ENCODE measurements around the gene GZF1.
"Not testable (repeated sequence)": the region's sequence is repeated elsewhere in the genome, so short reads cannot be mapped to it uniquely, and the experiment has no call there.

The GZF1 gene

GRCh38 chr20:23344336-23344735, 17.6 kb upstream of the GZF1 start:
- DNase-seq (ENCODE audit: insufficient read length, low spot score), result no peak
- no peak for FAIRE-seq

- no peak for FAIRE-seq
- DNase-seq (ENCODE audit: insufficient read length, low spot score), result no peak
Observed at GRCh38 chr20:23346002-23346401, 16.0 kb upstream of the GZF1 start.

- DNase-seq (ENCODE audit: insufficient read length, low spot score) (no peak), FAIRE-seq (no peak)
Observed at GRCh38 chr20:23347791-23348190, 14.2 kb upstream of the GZF1 start.

- not testable (repeated sequence) for FAIRE-seq; DNase-seq (ENCODE audit: insufficient read length, low spot score)
Observed at GRCh38 chr20:23348510-23348909, 13.5 kb upstream of the GZF1 start.

GRCh38 chr20:23349338-23350195, 12.4 kb upstream of the GZF1 start:
- DNase-seq (ENCODE audit: insufficient read length, low spot score) (peak; percentile 54), FAIRE-seq (peak; percentile 31)

- peak; percentile 81 for DNase-seq (ENCODE audit: insufficient read length, low spot score)
Observed at GRCh38 chr20:23350196-23350903, 11.6 kb upstream of the GZF1 start, which contains the start of gene NXT1. Gene NXT1, plus strand, starts transcription at chr20:23350791. Its CDS starts 3,251 bp downstream, at chr20:23354042.

GRCh38 chr20:23350904-23351838, 10.8 kb upstream of the GZF1 start:
- FAIRE-seq, result no peak

More at GRCh38 chr20:23350196-23350903, 11.6 kb upstream of the GZF1 start, which contains the start of gene NXT1:
- peak; percentile 88 for FAIRE-seq

GRCh38 chr20:23356203-23356602, 5.8 kb upstream of the GZF1 start:
- FAIRE-seq, result no peak
- DNase-seq (ENCODE audit: insufficient read length, low spot score), result no peak

More at GRCh38 chr20:23350904-23351838, 10.8 kb upstream of the GZF1 start:
- DNase-seq (ENCODE audit: insufficient read length, low spot score), result peak; percentile 26

- DNase-seq (ENCODE audit: insufficient read length, low spot score) (peak; percentile 92), FAIRE-seq (peak; percentile 88)
Observed at GRCh38 chr20:23357767-23358562, 4.0 kb upstream of the GZF1 start.

GRCh38 chr20:23358563-23358906, 3.4 kb upstream of the GZF1 start:
- DNase-seq (ENCODE audit: insufficient read length, low spot score) (no peak), FAIRE-seq (no peak)

GRCh38 chr20:23358923-23359593, 2.9 kb upstream of the GZF1 start:
- FAIRE-seq (no peak), DNase-seq (ENCODE audit: insufficient read length, low spot score) (no peak)

- FAIRE-seq (no peak), DNase-seq (ENCODE audit: insufficient read length, low spot score) (no peak)
Observed at GRCh38 chr20:23360531-23360930, 1.5 kb upstream of the GZF1 start.

- no peak for FAIRE-seq
- no peak for DNase-seq (ENCODE audit: insufficient read length, low spot score)
Observed at GRCh38 chr20:23361119-23361475, 885 bp upstream of the GZF1 start.

- no peak for FAIRE-seq
- no peak for DNase-seq (ENCODE audit: insufficient read length, low spot score)
Observed at GRCh38 chr20:23362392-23363256, 642 bp downstream of the GZF1 start.

- no peak for FAIRE-seq
- DNase-seq (ENCODE audit: insufficient read length, low spot score), result no peak
Observed at GRCh38 chr20:23363257-23363649, 1.3 kb downstream of the GZF1 start.

GRCh38 chr20:23365390-23366165, 3.6 kb downstream of the GZF1 start:
- no peak for FAIRE-seq
- DNase-seq (ENCODE audit: insufficient read length, low spot score), result no peak

GRCh38 chr20:23366384-23366783, 4.4 kb downstream of the GZF1 start:
- no peak for FAIRE-seq
- DNase-seq (ENCODE audit: insufficient read length, low spot score), result no peak

GRCh38 chr20:23367770-23368169, 5.8 kb downstream of the GZF1 start:
- FAIRE-seq, result no peak
- DNase-seq (ENCODE audit: insufficient read length, low spot score), result no peak

Data from HTR-8/SVneo (cell line).